Measurements from ENCODE around the gene PRM3.

DNA sequence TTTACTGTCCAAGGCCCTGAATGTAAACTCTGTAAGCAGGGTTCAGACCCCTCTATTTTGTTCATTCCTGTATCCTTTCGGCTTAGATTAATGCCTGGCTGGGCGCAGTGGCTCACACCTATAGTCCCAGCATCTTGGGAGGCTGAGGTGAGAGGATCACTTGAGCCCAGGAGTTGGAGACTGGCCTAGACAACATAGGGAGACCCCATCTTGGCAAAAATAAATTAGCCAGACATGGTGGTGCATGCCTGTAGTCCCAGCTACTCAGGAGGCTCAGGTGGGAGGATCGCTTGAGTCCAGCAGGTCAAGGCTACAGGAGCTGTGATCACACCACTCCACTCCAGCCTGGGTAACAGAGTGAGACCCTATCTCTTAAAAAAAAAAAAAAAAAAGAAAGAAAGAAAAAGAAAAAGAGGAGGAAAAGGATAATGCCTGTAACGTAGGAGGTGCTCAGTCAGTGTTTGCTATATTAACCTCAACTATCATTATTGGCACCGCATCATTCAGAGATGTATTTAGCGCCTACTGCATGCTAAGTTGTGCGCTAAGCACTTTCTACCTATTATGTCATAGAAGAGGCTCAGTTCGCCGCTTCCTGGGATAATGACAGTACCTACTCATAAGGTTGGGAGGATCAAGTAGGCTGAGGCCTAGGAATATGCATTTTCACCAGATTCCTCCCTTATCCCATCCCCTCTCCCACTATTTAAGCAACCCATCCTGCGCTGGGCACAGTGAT lies 22.5 kb downstream of the PRM3 start:
- no peak for TF ChIP-seq EZH2phosphoT487 (IDR thresholded peaks at IDR 0.05; ENCODE audit: insufficient read depth, low read depth)
- TF ChIP-seq EZH2 (IDR thresholded peaks at IDR 0.05; ENCODE audit: insufficient read depth, poor library complexity, severe bottlenecking): no peak

Measured in GM23248 (cell line).